Activated CD4-positive, alpha-beta T cell treated with anti-CD3 and anti-CD28 coated beads, Interleukin-2, amount 10 ng/mL, durations not matched to agents 7 days and 5 days (primary cell): ENCODE measurements around the gene SLX4IP. TPM values are rescaled to one million over a fixed set of nuclear protein-coding genes. Genes with fewer than 3 reads are reported as not detected.

ENCODE experiments used
- CTCF ChIA-PET: fragments of 350-600 bp; sonication (Branson Sonifier 250); formaldehyde crosslinking; loops from one replicate; lab custom pipeline; 2021; ENCODE audit warnings: antibody characterized with exemption; lab: Charles Lee
- POLR2A ChIA-PET: fragments of 350-600 bp; sonication (Branson Sonifier 250); formaldehyde crosslinking; loops from one replicate; lab custom pipeline; 2021; ENCODE audit warnings: antibody characterized with exemption; lab: Charles Lee
- DNase-seq: peaks from one replicate; pipeline ENCODE4 v3.0.0-alpha.2; 2020
- H3K27ac Mint-ChIP-seq: one replicate; pipeline ENCODE4 v1.8.0; 2021; ENCODE audit warnings: mild to moderate bottlenecking, moderate library complexity, mixed read lengths
- H3K27me3 Mint-ChIP-seq: one replicate; pipeline ENCODE4 v1.8.0; 2021; ENCODE audit warnings: mixed read lengths
- H3K36me3 Mint-ChIP-seq: one replicate; pipeline ENCODE4 v1.8.0; 2021; ENCODE audit warnings: low read depth, mixed read lengths
- H3K4me1 Mint-ChIP-seq: one replicate; pipeline ENCODE4 v1.8.0; 2021; ENCODE audit warnings: mixed read lengths
- H3K4me3 Mint-ChIP-seq: one replicate; pipeline ENCODE4 v1.8.0; 2021; ENCODE audit warnings: mild to moderate bottlenecking, moderate library complexity, mixed read lengths
- H3K9me3 Mint-ChIP-seq: one replicate; pipeline ENCODE4 v1.8.0; 2021; ENCODE audit warnings: mixed read lengths
- total RNA-seq, 2 experiments: library from RNA; stranded (reverse); gene quantifications; one replicate each; pipeline ENCODE4 v1.2.3, GENCODE V29; 2021

Gene SLX4IP
- total RNA-seq, 2 experiments from 2014 or later: 9.2 to 9.5 TPM

GRCh38 chr20:10454151-10454750, 19.1 kb downstream of the SLX4IP start:
- Mint-ChIP-seq H3K9me3 (peaks cover 15% of the 10 kb centered on the region), H3K27me3 (no peaks in the 10 kb centered on the region), H3K4me3 (no peak overlapping the region), H3K4me1 (peaks cover 23% of the 10 kb centered on the region), H3K27ac (no peak overlapping the region), H3K36me3 (peaks cover 26% of the 10 kb centered on the region)
- DNase-seq: no peak
- ChIA-PET POLR2A (interaction anchor here (1.9 kb wide), 1 partner anchor 20 kb away, joined by 5 read pairs; the partner anchor contains the start of genes MKKS and SLX4IP), CTCF (interaction anchor here (0.7 kb wide), 1 partner anchor 220 kb away, joined by 3 read pairs; no protein-coding TSS in a partner anchor)

- POLR2A ChIA-PET: no interaction called here
- Mint-ChIP-seq H3K36me3 (peaks cover 56% of the 10 kb centered on the region), H3K4me3 (no peak overlapping the region), H3K27me3 (no peaks in the 10 kb centered on the region), H3K27ac (no peak overlapping the region), H3K4me1 (peaks cover 11% of the 10 kb centered on the region), H3K9me3 (peaks cover 39% of the 10 kb centered on the region)
- DNase-seq: no peak
- CTCF ChIA-PET: interaction anchor here (0.6 to 1.3 kb wide), 3 partner anchors 8 to 73 kb away, joined by 3 read pairs; no protein-coding TSS in a partner anchor
Observed at GRCh38 chr20:10461495-10461894, 26.4 kb downstream of the SLX4IP start.

GRCh38 chr20:10462516-10462915, 27.4 kb downstream of the SLX4IP start:
- ChIA-PET POLR2A (no interaction called here), CTCF (interaction anchor here (0.7 kb wide), 1 partner anchor 72 kb away, joined by 3 read pairs; no protein-coding TSS in a partner anchor)
- H3K9me3 Mint-ChIP-seq: peaks cover 34% of the 10 kb centered on the region
- peaks cover 11% of the 10 kb centered on the region for H3K4me1 Mint-ChIP-seq
- H3K4me3 Mint-ChIP-seq: no peak overlapping the region
- no peak overlapping the region for H3K27ac Mint-ChIP-seq
- H3K27me3 Mint-ChIP-seq: no peaks in the 10 kb centered on the region
- H3K36me3 Mint-ChIP-seq: peaks cover 52% of the 10 kb centered on the region
- no peak for DNase-seq

GRCh38 chr20:10463622-10464021, 28.5 kb downstream of the SLX4IP start:
- Mint-ChIP-seq H3K36me3 (peaks cover 46% of the 10 kb centered on the region), H3K4me3 (no peak overlapping the region), H3K27me3 (no peaks in the 10 kb centered on the region), H3K27ac (no peak overlapping the region), H3K4me1 (peaks cover 20% of the 10 kb centered on the region), H3K9me3 (peaks cover 28% of the 10 kb centered on the region)
- no peak for DNase-seq
- CTCF ChIA-PET: no interaction called here
- POLR2A ChIA-PET: no interaction called here

GRCh38 chr20:10465135-10465534, 30.0 kb downstream of the SLX4IP start:
- no peak for DNase-seq
- Mint-ChIP-seq H3K27ac (no peak overlapping the region), H3K4me3 (no peak overlapping the region), H3K36me3 (peaks cover 34% of the 10 kb centered on the region), H3K27me3 (no peaks in the 10 kb centered on the region), H3K9me3 (peaks cover 19% of the 10 kb centered on the region), H3K4me1 (peaks cover 25% of the 10 kb centered on the region)
- POLR2A ChIA-PET: no interaction called here
- CTCF ChIA-PET: interaction anchor here (0.9 kb wide), 1 partner anchor 11 kb away, joined by 3 read pairs; no protein-coding TSS in a partner anchor

- Mint-ChIP-seq H3K9me3 (peaks cover 11% of the 10 kb centered on the region), H3K4me3 (no peak overlapping the region), H3K36me3 (peaks cover 22% of the 10 kb centered on the region), H3K27me3 (no peaks in the 10 kb centered on the region), H3K27ac (no peak overlapping the region), H3K4me1 (peaks cover 24% of the 10 kb centered on the region)
- POLR2A ChIA-PET: no interaction called here
- CTCF ChIA-PET: no interaction called here
- DNase-seq: no peak
Observed at GRCh38 chr20:10466325-10466724, 31.2 kb downstream of the SLX4IP start.

GRCh38 chr20:10466855-10467254, 31.8 kb downstream of the SLX4IP start:
- H3K27ac Mint-ChIP-seq: no peak overlapping the region
- no peak overlapping the region for H3K4me3 Mint-ChIP-seq
- H3K4me1 Mint-ChIP-seq: peaks cover 19% of the 10 kb centered on the region
- ChIA-PET POLR2A (no interaction called here), CTCF (no interaction called here)
- H3K27me3 Mint-ChIP-seq: no peaks in the 10 kb centered on the region
- H3K36me3 Mint-ChIP-seq: peaks cover 22% of the 10 kb centered on the region
- H3K9me3 Mint-ChIP-seq: peaks cover 9% of the 10 kb centered on the region
- no peak for DNase-seq

- ChIA-PET CTCF (interaction anchor here (1.3 kb wide), 1 partner anchor 8 kb away, joined by 3 read pairs; no protein-coding TSS in a partner anchor), POLR2A (no interaction called here)
- no peak for DNase-seq
- Mint-ChIP-seq H3K4me1 (peaks cover 19% of the 10 kb centered on the region), H3K9me3 (peaks cover 6% of the 10 kb centered on the region), H3K36me3 (peaks cover 14% of the 10 kb centered on the region), H3K27ac (no peak overlapping the region), H3K4me3 (no peak overlapping the region), H3K27me3 (no peaks in the 10 kb centered on the region)
Observed at GRCh38 chr20:10467681-10468339, 32.7 kb downstream of the SLX4IP start.

- H3K9me3 Mint-ChIP-seq: peaks cover 3% of the 10 kb centered on the region
- no peak overlapping the region for H3K4me3 Mint-ChIP-seq
- CTCF ChIA-PET: interaction anchor here (1.3 kb wide), 1 partner anchor 8 kb away, joined by 3 read pairs; no protein-coding TSS in a partner anchor
- peaks cover 17% of the 10 kb centered on the region for H3K4me1 Mint-ChIP-seq
- no peaks in the 10 kb centered on the region for H3K27me3 Mint-ChIP-seq
- H3K27ac Mint-ChIP-seq: no peak overlapping the region
- peaks cover 9% of the 10 kb centered on the region for H3K36me3 Mint-ChIP-seq
- POLR2A ChIA-PET: no interaction called here
- no peak for DNase-seq
Observed at GRCh38 chr20:10468340-10468845, 33.3 kb downstream of the SLX4IP start.

- Mint-ChIP-seq H3K36me3 (peaks cover 2% of the 10 kb centered on the region), H3K4me1 (peaks cover 17% of the 10 kb centered on the region), H3K4me3 (no peak overlapping the region), H3K27me3 (no peaks in the 10 kb centered on the region), H3K9me3 (no peaks in the 10 kb centered on the region), H3K27ac (no peak overlapping the region)
- ChIA-PET POLR2A (no interaction called here), CTCF (interaction anchor here (1.3 kb wide), 1 partner anchor 9 kb away, joined by 3 read pairs; no protein-coding TSS in a partner anchor)
- DNase-seq: no peak
Observed at GRCh38 chr20:10469056-10469455, 34.0 kb downstream of the SLX4IP start.

- Mint-ChIP-seq H3K4me1 (peaks cover 17% of the 10 kb centered on the region), H3K27ac (no peak overlapping the region), H3K27me3 (no peaks in the 10 kb centered on the region), H3K9me3 (no peaks in the 10 kb centered on the region), H3K36me3 (peaks cover 2% of the 10 kb centered on the region), H3K4me3 (no peak overlapping the region)
- ChIA-PET POLR2A (no interaction called here), CTCF (no interaction called here)
- peak; percentile 44 for DNase-seq
Observed at GRCh38 chr20:10469599-10469998, 34.5 kb downstream of the SLX4IP start.

- ChIA-PET POLR2A (no interaction called here), CTCF (no interaction called here)
- no peaks in the 10 kb centered on the region for H3K9me3 Mint-ChIP-seq
- H3K27me3 Mint-ChIP-seq: no peaks in the 10 kb centered on the region
- H3K36me3 Mint-ChIP-seq: no peaks in the 10 kb centered on the region
- peaks cover 17% of the 10 kb centered on the region for H3K4me1 Mint-ChIP-seq
- no peak overlapping the region for H3K4me3 Mint-ChIP-seq
- no peak for DNase-seq
- no peak overlapping the region for H3K27ac Mint-ChIP-seq
Observed at GRCh38 chr20:10470276-10470675, 35.2 kb downstream of the SLX4IP start.

GRCh38 chr20:10472871-10473270, 37.8 kb downstream of the SLX4IP start:
- CTCF ChIA-PET: no interaction called here
- POLR2A ChIA-PET: no interaction called here

More at GRCh38 chr20:10472871-10473270, 37.8 kb downstream of the SLX4IP start:
- H3K27ac Mint-ChIP-seq: no peak overlapping the region
- H3K4me1 Mint-ChIP-seq: peaks cover 24% of the 10 kb centered on the region
- H3K36me3 Mint-ChIP-seq: no peaks in the 10 kb centered on the region
- DNase-seq: no peak
- no peak overlapping the region for H3K4me3 Mint-ChIP-seq
- H3K9me3 Mint-ChIP-seq: no peaks in the 10 kb centered on the region
- H3K27me3 Mint-ChIP-seq: no peaks in the 10 kb centered on the region
